H9 (cell line): ENCODE results near the gene GET3. TPM values are rescaled to one million over a fixed set of nuclear protein-coding genes. Genes with fewer than 3 reads are reported as not detected.

Experiments used
- DNase-seq: peaks from one replicate; pipeline ENCODE4 v3.0.0-alpha.2; 2017
- H2AFZ ChIP-seq: one replicate; pipeline ENCODE4 v1.6.1; 2013; ENCODE audit warnings: mild to moderate bottlenecking, low read length, control low read depth, moderate library complexity
- H2AK5ac ChIP-seq: 2 replicates; pipeline ENCODE4 v1.6.1; 2013; ENCODE audit warnings: low read length, control low read depth, mixed read lengths; ENCODE audit not compliant: insufficient read length
- H2BK120ac ChIP-seq: one replicate; pipeline ENCODE4 v1.6.1; 2013; ENCODE audit warnings: low read depth, mild to moderate bottlenecking, low read length, control low read depth, inconsistent platforms; ENCODE audit not compliant: poor library complexity, severe bottlenecking
- H2BK12ac ChIP-seq: 2 replicates; pipeline ENCODE4 v1.6.1; 2013; ENCODE audit warnings: low read length, control low read depth, mixed read lengths, low read depth; ENCODE audit not compliant: insufficient read length
- H2BK15ac ChIP-seq: 2 replicates; pipeline ENCODE4 v1.6.1; 2013; ENCODE audit warnings: low read depth, low read length, control low read depth
- H2BK20ac ChIP-seq: one replicate; pipeline ENCODE4 v1.6.1; 2013; ENCODE audit warnings: low read depth, mild to moderate bottlenecking, low read length, control low read depth, inconsistent platforms; ENCODE audit not compliant: poor library complexity, severe bottlenecking
- H2BK5ac ChIP-seq: 2 replicates; pipeline ENCODE4 v1.6.1; 2013; ENCODE audit warnings: low read length, control low read depth, mixed read lengths; ENCODE audit not compliant: insufficient read length
- H3K14ac ChIP-seq: 2 replicates; pipeline ENCODE4 v1.6.1; 2013; ENCODE audit warnings: low read length, control low read depth; ENCODE audit not compliant: insufficient read depth
- H3K18ac ChIP-seq: 2 replicates; pipeline ENCODE4 v1.6.1; 2013; ENCODE audit warnings: low read depth, mild to moderate bottlenecking, mixed read lengths, low read length, control low read depth; ENCODE audit not compliant: insufficient read length
- H3K23ac ChIP-seq: 2 replicates; pipeline ENCODE4 v1.6.1; 2013; ENCODE audit warnings: low read length, control low read depth, mixed read lengths, low read depth; ENCODE audit not compliant: insufficient read length
- H3K23me2 ChIP-seq: 2 replicates; pipeline ENCODE4 v1.6.1; 2013; ENCODE audit warnings: low read depth, mild to moderate bottlenecking, mixed read lengths, low read length, control low read depth; ENCODE audit not compliant: insufficient read length, poor library complexity, severe bottlenecking
- H3K27ac ChIP-seq: 2 replicates; pipeline ENCODE4 v1.5.1; 2013; ENCODE audit warnings: low read length, control low read depth, mixed read lengths, low read depth; ENCODE audit not compliant: insufficient read length
- H3K27me3 ChIP-seq: 2 replicates; pipeline ENCODE4 v1.6.1; 2013; ENCODE audit warnings: low read length, control low read depth, inconsistent platforms; ENCODE audit not compliant: insufficient read depth
- H3K4ac ChIP-seq: 2 replicates; pipeline ENCODE4 v1.6.1; 2013; ENCODE audit warnings: low read depth, mild to moderate bottlenecking, control low read depth, inconsistent platforms, low read length, moderate library complexity
- H3K4me1 ChIP-seq: 2 replicates; pipeline ENCODE4 v1.6.1; 2013; ENCODE audit warnings: low read length, control low read depth, inconsistent platforms; ENCODE audit not compliant: insufficient read depth
- H3K4me2 ChIP-seq: 2 replicates; pipeline ENCODE4 v1.6.1; 2013; ENCODE audit warnings: low read length, control low read depth, mixed read lengths; ENCODE audit not compliant: insufficient read length, insufficient read depth
- H3K56ac ChIP-seq: 2 replicates; pipeline ENCODE4 v1.6.1; 2013; ENCODE audit warnings: low read depth, mild to moderate bottlenecking, mixed read lengths, low read length, control low read depth; ENCODE audit not compliant: insufficient read length
- H3K79me1 ChIP-seq: 2 replicates; pipeline ENCODE4 v1.6.1; 2013; ENCODE audit warnings: low read depth, mild to moderate bottlenecking, moderate library complexity, low read length, control low read depth, inconsistent platforms; ENCODE audit not compliant: insufficient read depth, poor library complexity, severe bottlenecking
- H3K79me2 ChIP-seq: 2 replicates; pipeline ENCODE4 v1.6.1; 2013; ENCODE audit warnings: low read length, control low read depth, inconsistent platforms; ENCODE audit not compliant: insufficient read depth
- H3K9ac ChIP-seq: 2 replicates; pipeline ENCODE4 v1.6.1; 2013; ENCODE audit warnings: low read length, control low read depth, mixed read lengths; ENCODE audit not compliant: insufficient read length; ENCODE audit errors: extremely low read depth
- H3K9me3 ChIP-seq: one replicate; pipeline ENCODE4 v1.6.1; 2013; ENCODE audit warnings: low read depth, low read length, inconsistent platforms; ENCODE audit not compliant: control insufficient read depth
- H3T11ph ChIP-seq: one replicate; pipeline ENCODE4 v1.6.1; 2013; ENCODE audit warnings: mild to moderate bottlenecking, low read length, control low read depth, inconsistent platforms
- H4K20me1 ChIP-seq: one replicate; pipeline ENCODE4 v1.6.1; 2013; ENCODE audit not compliant: control insufficient read depth, insufficient read length, insufficient read depth
- H4K5ac ChIP-seq: 2 replicates; pipeline ENCODE4 v1.6.1; 2013; ENCODE audit warnings: low read depth, mild to moderate bottlenecking, mixed read lengths, low read length, control low read depth; ENCODE audit not compliant: insufficient read length
- H4K8ac ChIP-seq: replicated peaks from 2 replicates; pipeline ENCODE4 v1.6.1; 2013; ENCODE audit warnings: low read length, control low read depth, mixed read lengths, low read depth; ENCODE audit not compliant: insufficient read length
- H4K91ac ChIP-seq: 2 replicates; pipeline ENCODE4 v1.6.1; 2013; ENCODE audit warnings: low read depth, mild to moderate bottlenecking, moderate library complexity, mixed read lengths, low read length, control low read depth; ENCODE audit not compliant: insufficient read length
- H3K27ac Mint-ChIP-seq, 3 experiments: 2 replicates in 2 of 3; 3 replicates in 1 of 3; pipeline ENCODE4 v1.8.0; 2020 to 2021; ENCODE audit warnings: mixed read lengths in 3 of 3, mild to moderate bottlenecking in 1 of 3, moderate library complexity in 1 of 3
- H3K27me3 Mint-ChIP-seq: 2 replicates; pipeline ENCODE4 v1.8.0; 2021; ENCODE audit warnings: low read depth, mild to moderate bottlenecking, moderate library complexity, mixed read lengths
- H3K36me3 Mint-ChIP-seq, 3 experiments: 2 replicates in 2 of 3; 3 replicates in 1 of 3; pipeline ENCODE4 v1.8.0; 2020 to 2021; ENCODE audit warnings: low read depth in 3 of 3, mixed read lengths in 3 of 3; ENCODE audit not compliant: insufficient read depth in 1 of 3
- H3K4me1 Mint-ChIP-seq, 2 experiments: 2 replicates each; pipeline ENCODE4 v1.8.0; 2020; ENCODE audit warnings: mixed read lengths in 2 of 2
- H3K4me3 Mint-ChIP-seq, 2 experiments: 2 replicates in 1 of 2; 3 replicates in 1 of 2; pipeline ENCODE4 v1.8.0; 2020 to 2021; ENCODE audit warnings: mild to moderate bottlenecking in 2 of 2, mixed read lengths in 2 of 2, moderate library complexity in 1 of 2
- H3K9me3 Mint-ChIP-seq, 2 experiments: 2 replicates in 1 of 2; 3 replicates in 1 of 2; pipeline ENCODE4 v1.8.0; 2020; ENCODE audit warnings: mild to moderate bottlenecking in 2 of 2, mixed read lengths in 2 of 2, moderate library complexity in 1 of 2
- CTCF ChIP-seq: fragments of 200-600 bp; sonication (generic); conservative IDR thresholded peaks from 3 replicates; pipeline ENCODE4 v1.8.0; 2021; ENCODE audit warnings: antibody characterized with exemption, mild to moderate bottlenecking
- WGBS: extraction: QIAGEN DNeasy Blood & Tissue Kit; methylation state at CpG from one replicate; pipeline ENCODE4 v1.1.7; 2013; ENCODE audit warnings: missing lambda C conversion rate, low lambda C conversion rate, mixed read lengths; ENCODE audit not compliant: insufficient read length; ENCODE audit errors: extremely low coverage; 5-methylcytosine and 5-hydroxymethylcytosine counted together
- total RNA-seq: library from RNA; stranded (reverse); gene quantifications from 2 replicates; pipeline ENCODE4 v1.2.1, GENCODE V29; 2021

The GET3 gene
- total RNA-seq, 1 experiment from 2014 or later, result 81.6 TPM

GRCh38 chr19:12726988-12727316, 10.3 kb upstream of the GET3 start:
- Histone ChIP-seq H4K5ac (no peak overlapping the region), H3K4me1 (no peaks in the 10 kb centered on the region), H3K4me2 (no peak overlapping the region), H2BK5ac (no peak overlapping the region), H2AFZ (no peak overlapping the region), H3K9me3 (no peaks in the 10 kb centered on the region), H3K27ac (no peak overlapping the region), H3K18ac (no peak overlapping the region), H3K14ac (no peak overlapping the region), H3K79me1 (no peaks in the 10 kb centered on the region), H3K4ac (no peak overlapping the region), H4K20me1 (no peaks in the 10 kb centered on the region), H2BK20ac (no peak overlapping the region), H3K23ac (no peak overlapping the region), H3K23me2 (peaks cover 15% of the 10 kb centered on the region), H2BK15ac (no peak overlapping the region), H3T11ph (no peak overlapping the region), H3K9ac (no peak overlapping the region), H4K8ac (no peak overlapping the region), H2BK120ac (no peak overlapping the region), H3K79me2 (peaks cover 4% of the 10 kb centered on the region; the same call in 1 of the 2 replicates), H3K56ac (no peak overlapping the region), H3K27me3 (no peaks in the 10 kb centered on the region), H2BK12ac (no peak overlapping the region), H2AK5ac (no peak overlapping the region), H4K91ac (no peak overlapping the region)
- TF ChIP-seq CTCF, result no peak
- WGBS, result no CpG with 5 or more reads among the region's 2 CpGs
- Mint-ChIP-seq H3K4me1 (peaks cover 4 to 14% of the 10 kb centered on the region in 2 experiments), H3K4me3 (no peak overlapping the region; a peak in 1 of 5 replicates), H3K36me3 (peaks cover 17 to 35% (median 19%) of the 10 kb centered on the region in 3 experiments), H3K27me3 (peaks cover 2% of the 10 kb centered on the region; the same call in 1 of the 2 replicates), H3K9me3 (no peaks in the 10 kb centered on the region), H3K27ac (peak overlapping the region in 1 of 3 experiments; percentile 71; a peak in 2 of 7 replicates)
- no peak for DNase-seq
